SK-N-SH (cell line): ENCODE data around the gene ADPRS. TPM values are rescaled to one million over a fixed set of nuclear protein-coding genes. Genes with fewer than 3 reads are reported as not detected.

ENCODE experiments used
- CTCF ChIA-PET: fragments of 300-600, 350-600 bp; formaldehyde crosslinking; extraction: SDS; loops from one replicate; lab custom pipeline; 2021; lab: Yijun Ruan, JAX
- POLR2A ChIA-PET: fragments of 350-600 bp; sonication (Branson Sonifier 250); formaldehyde crosslinking; extraction: SDS; loops from one replicate; lab custom pipeline; 2020; ENCODE audit warnings: antibody characterized with exemption, inconsistent platforms; lab: Yijun Ruan, JAX
- DNase-seq: peaks from one replicate; pipeline ENCODE4 v3.0.0; 2012
- H2AFZ ChIP-seq: fragments of 200-600 bp; sonication (generic); 2 replicates; pipeline ENCODE4 v1.8.1; 2016; ENCODE audit warnings: antibody characterized with exemption, mild to moderate bottlenecking, low read depth
- H3F3A ChIP-seq: fragments of 200-600 bp; sonication (generic); replicated peaks from 2 replicates; pipeline ENCODE3; 2016; ENCODE audit warnings: antibody characterized with exemption, mild to moderate bottlenecking; ENCODE audit not compliant: insufficient read depth
- H3K27ac ChIP-seq, 2 experiments: fragments of 200-500 bp in 1 of 2; fragments of 200-600 bp in 1 of 2; sonication (Bioruptor generic) in 1 of 2; sonication (generic), shearing (Covaris generic) in 1 of 2; 2 replicates each; pipeline versions ENCODE4 v1.5.1 to v1.6.1; 2014 to 2016; ENCODE audit warnings: low read depth in 2 of 2, inconsistent platforms in 1 of 2, low read length in 1 of 2, mild to moderate bottlenecking in 1 of 2, mixed read lengths in 1 of 2
- H3K27me3 ChIP-seq: fragments of 200-600 bp; sonication (generic), shearing (Covaris generic); 2 replicates; pipeline ENCODE4 v1.6.1; 2016; ENCODE audit warnings: mixed run types; ENCODE audit not compliant: insufficient read depth
- H3K36me3 ChIP-seq, 2 experiments: fragments of 200-500 bp in 1 of 2; fragments of 200-600 bp in 1 of 2; sonication (Bioruptor generic) in 1 of 2; sonication (generic) in 1 of 2; replicated peaks in 1 of 2; 2 replicates each; pipeline versions ENCODE3 to v1.5.1; 2014 to 2016; ENCODE audit warnings: low read length in 1 of 2, mild to moderate bottlenecking in 1 of 2; ENCODE audit not compliant: insufficient read depth in 2 of 2, control insufficient read depth in 1 of 2
- H3K4me1 ChIP-seq, 2 experiments: fragments of 200-500 bp in 1 of 2; fragments of 200-600 bp in 1 of 2; sonication (Bioruptor generic) in 1 of 2; sonication (generic), shearing (Covaris generic) in 1 of 2; 2 replicates each; pipeline versions ENCODE4 v1.5.1 to v1.6.1; 2014 to 2016; ENCODE audit warnings: low read depth in 1 of 2, low read length in 1 of 2, mixed run types in 1 of 2; ENCODE audit not compliant: insufficient read depth in 2 of 2, control insufficient read depth in 1 of 2
- H3K4me2 ChIP-seq: fragments of 200-600 bp; sonication (generic), shearing (Covaris generic); 2 replicates; pipeline ENCODE4 v1.6.1; 2017; ENCODE audit warnings: mixed run types
- H3K4me3 ChIP-seq, 2 experiments: fragments of 200-500 bp in 1 of 2; fragments of 200-600 bp in 1 of 2; sonication (Bioruptor generic) in 1 of 2; sonication (generic), shearing (Covaris generic) in 1 of 2; 2 replicates each; pipeline versions ENCODE4 v1.5.1 to v1.8.1; 2014 to 2016; ENCODE audit warnings: low read depth in 2 of 2, inconsistent platforms in 1 of 2, low read length in 1 of 2, mild to moderate bottlenecking in 1 of 2, mixed read lengths in 1 of 2, moderate library complexity in 1 of 2
- H3K79me2 ChIP-seq: fragments of 200-600 bp; sonication (generic); 2 replicates; pipeline ENCODE4 v1.8.1; 2017; ENCODE audit warnings: mild to moderate bottlenecking; ENCODE audit not compliant: insufficient read depth
- H3K9ac ChIP-seq: fragments of 200-600 bp; sonication (generic); 2 replicates; pipeline ENCODE4 v1.6.1; 2017; ENCODE audit warnings: mixed run types
- H3K9me2 ChIP-seq: fragments of 200-600 bp; sonication (generic); 2 replicates; pipeline ENCODE4 v1.6.1; 2017; ENCODE audit warnings: mixed run types
- H3K9me3 ChIP-seq: fragments of 200-600 bp; sonication (generic); 2 replicates; pipeline ENCODE4 v1.6.1; 2017; ENCODE audit warnings: mixed run types, mild to moderate bottlenecking, moderate library complexity
- H4K20me1 ChIP-seq: fragments of 200-600 bp; sonication (generic); 2 replicates; pipeline ENCODE4 v1.6.1; 2017; ENCODE audit warnings: mild to moderate bottlenecking, mixed run types; ENCODE audit not compliant: insufficient read depth
- CHD2 ChIP-seq: fragments of 150-350 bp; IDR thresholded peaks from 2 replicates; pipeline ENCODE4 v1.6.1; 2018; ENCODE audit warnings: low read length; ENCODE audit not compliant: partially characterized antibody
- ELF1 ChIP-seq: IDR thresholded peaks from 2 replicates; pipeline ENCODE4 v1.4.0; 2012
- EP300 ChIP-seq, 2 experiments: IDR thresholded peaks; 2 replicates each; pipeline versions ENCODE4 v1.4.0 to v1.6.1; 2012; ENCODE audit warnings: borderline replicate concordance in 1 of 2, low read depth in 1 of 2, low read length in 1 of 2
- EZH2phosphoT487 ChIP-seq: fragments of 200-600 bp; sonication (generic); IDR thresholded peaks from 2 replicates; pipeline ENCODE4 v1.6.1; 2017; ENCODE audit warnings: low read depth, mixed run types, mild to moderate bottlenecking, antibody characterized with exemption, moderate library complexity, borderline replicate concordance
- GABPA ChIP-seq: IDR thresholded peaks from 2 replicates; pipeline ENCODE4 v1.4.0; 2012; ENCODE audit warnings: low read depth, mild to moderate bottlenecking
- JUND ChIP-seq: IDR thresholded peaks from 2 replicates; pipeline ENCODE4 v1.4.0; 2012
- MAX ChIP-seq: IDR thresholded peaks from 2 replicates; pipeline ENCODE4 v1.4.0; 2012; ENCODE audit warnings: low read depth
- NFIC ChIP-seq: IDR thresholded peaks from 2 replicates; pipeline ENCODE4 v1.4.0; 2012; ENCODE audit warnings: borderline replicate concordance
- NRF1 ChIP-seq: IDR thresholded peaks from 2 replicates; pipeline ENCODE4 v1.6.1; 2012; ENCODE audit warnings: low read depth, mild to moderate bottlenecking, low read length
- PBX3 ChIP-seq: IDR thresholded peaks from 2 replicates; pipeline ENCODE4; 2012
- POLR2AphosphoS5 ChIP-seq: IDR thresholded peaks from 2 replicates; pipeline ENCODE4 v1.6.1; 2012; ENCODE audit warnings: low read depth, low read length
- RAD21 ChIP-seq: IDR thresholded peaks from 2 replicates; pipeline ENCODE4 v1.6.1; 2012; ENCODE audit warnings: mild to moderate bottlenecking, low read length
- RXRA ChIP-seq: IDR thresholded peaks from 2 replicates; pipeline ENCODE4 v1.4.0; 2012; ENCODE audit warnings: low read depth, mild to moderate bottlenecking, borderline replicate concordance
- SIN3A ChIP-seq: IDR thresholded peaks from 2 replicates; pipeline ENCODE4 v1.6.1; 2012; ENCODE audit warnings: low read depth, mild to moderate bottlenecking, low read length, moderate library complexity, borderline replicate concordance
- SMC3 ChIP-seq: IDR thresholded peaks from 2 replicates; pipeline ENCODE4 v1.6.1; 2012; ENCODE audit warnings: low read depth, low read length, improper control_type of control experiment
- TCF12 ChIP-seq: IDR thresholded peaks from 2 replicates; pipeline ENCODE4 v1.4.0; 2012
- TEAD4 ChIP-seq: IDR thresholded peaks from 2 replicates; pipeline ENCODE4 v1.4.0; 2012; ENCODE audit warnings: mild to moderate bottlenecking, borderline replicate concordance; ENCODE audit not compliant: insufficient read depth
- USF2 ChIP-seq: fragments of 150-350 bp; IDR thresholded peaks from 2 replicates; pipeline ENCODE4 v1.6.1; 2017; ENCODE audit warnings: antibody characterized with exemption, low read length, low read depth, borderline replicate concordance
- YY1 ChIP-seq: IDR thresholded peaks from 2 replicates; pipeline ENCODE4 v1.4.0; 2012; ENCODE audit warnings: low read depth, mild to moderate bottlenecking
- WGBS: methylation state at CpG from one replicate; pipeline ENCODE4 v1.1.6; 2017; ENCODE audit warnings: low lambda C conversion rate; 5-methylcytosine and 5-hydroxymethylcytosine counted together
- polyA plus RNA-seq, 3 experiments: library from polyadenylated mRNA; depleted of rRNA; stranded (reverse); fragments of >200 nt; gene quantifications; 2 replicates each; pipeline ENCODE4 v1.2.3, GENCODE V29; 2012

ADPRS gene
- polyA plus RNA-seq, 1 of the 3 experiments (the other 2 are of a cell fraction), result 54.2 TPM

- CTCF ChIA-PET, result no interaction called here
- no peak overlapping the region for H3K4me3 ChIP-seq
- no peak overlapping the region for H3K27ac ChIP-seq
- no peaks in the 10 kb centered on the region for H4K20me1 ChIP-seq
- no peaks in the 10 kb centered on the region for H3K79me2 ChIP-seq
- no peak overlapping the region for H2AFZ ChIP-seq
- 90% methylated on average over 6 of the region's 6 CpGs for WGBS
- POLR2A ChIA-PET, result no interaction called here
- H3K9ac ChIP-seq, result no peak overlapping the region
- no peaks in the 10 kb centered on the region for H3K9me3 ChIP-seq
- no peaks in the 10 kb centered on the region for H3K36me3 ChIP-seq
- peaks cover 6% of the 10 kb centered on the region for H3F3A ChIP-seq
- no peaks in the 10 kb centered on the region for H3K9me2 ChIP-seq
- TF ChIP-seq NFIC (no peak), EZH2phosphoT487 (no peak), CHD2 (no peak), POLR2AphosphoS5 (no peak), RXRA (no peak), MAX (no peak), TCF12 (no peak), SMC3 (no peak), NRF1 (no peak), YY1 (no peak), TEAD4 (no peak)
- H3K4me1 ChIP-seq, result peaks cover 0 to 8% of the 10 kb centered on the region in 2 experiments; a peak in 1 of 4 replicates
- no peak overlapping the region for H3K4me2 ChIP-seq
- H3K27me3 ChIP-seq, result no peaks in the 10 kb centered on the region
- DNase-seq, result no peak
Observed at GRCh38 chr1:36080801-36081200, 7.9 kb upstream of the ADPRS start.

GRCh38 chr1:36081926-36082485 lies 6.7 kb upstream of the ADPRS start:
- no peaks in the 10 kb centered on the region for H3K36me3 ChIP-seq
- H3K27ac ChIP-seq, result no peak overlapping the region
- no peak for DNase-seq
- H3K27me3 ChIP-seq, result no peaks in the 10 kb centered on the region
- peaks cover 6% of the 10 kb centered on the region for H3F3A ChIP-seq
- H3K4me3 ChIP-seq, result no peak overlapping the region
- H3K9ac ChIP-seq, result no peak overlapping the region
- TF ChIP-seq PBX3 (no peak), USF2 (no peak), EP300 (IDR thresholded peaks at IDR 0.05; ENCODE audit: borderline replicate concordance in 1 of 2, low read depth in 1 of 2, low read length in 1 of 2) (no peak), YY1 (no peak), RAD21 (no peak), ELF1 (no peak), SIN3A (no peak), SMC3 (no peak), GABPA (no peak), CHD2 (no peak), RXRA (no peak), POLR2AphosphoS5 (no peak), JUND (no peak)
- no peaks in the 10 kb centered on the region for H3K9me2 ChIP-seq
- H3K4me2 ChIP-seq, result no peak overlapping the region
- ChIA-PET POLR2A (no interaction called here), CTCF (no interaction called here)
- peaks cover 0 to 8% of the 10 kb centered on the region in 2 experiments; a peak in 1 of 4 replicates for H3K4me1 ChIP-seq
- H2AFZ ChIP-seq, result no peak overlapping the region
- H3K9me3 ChIP-seq, result no peaks in the 10 kb centered on the region
- no peaks in the 10 kb centered on the region for H3K79me2 ChIP-seq
- WGBS, result 87% methylated on average over 3 of the region's 3 CpGs
- H4K20me1 ChIP-seq, result no peaks in the 10 kb centered on the region
